ENCODE results near the gene FGF14.

DNA sequence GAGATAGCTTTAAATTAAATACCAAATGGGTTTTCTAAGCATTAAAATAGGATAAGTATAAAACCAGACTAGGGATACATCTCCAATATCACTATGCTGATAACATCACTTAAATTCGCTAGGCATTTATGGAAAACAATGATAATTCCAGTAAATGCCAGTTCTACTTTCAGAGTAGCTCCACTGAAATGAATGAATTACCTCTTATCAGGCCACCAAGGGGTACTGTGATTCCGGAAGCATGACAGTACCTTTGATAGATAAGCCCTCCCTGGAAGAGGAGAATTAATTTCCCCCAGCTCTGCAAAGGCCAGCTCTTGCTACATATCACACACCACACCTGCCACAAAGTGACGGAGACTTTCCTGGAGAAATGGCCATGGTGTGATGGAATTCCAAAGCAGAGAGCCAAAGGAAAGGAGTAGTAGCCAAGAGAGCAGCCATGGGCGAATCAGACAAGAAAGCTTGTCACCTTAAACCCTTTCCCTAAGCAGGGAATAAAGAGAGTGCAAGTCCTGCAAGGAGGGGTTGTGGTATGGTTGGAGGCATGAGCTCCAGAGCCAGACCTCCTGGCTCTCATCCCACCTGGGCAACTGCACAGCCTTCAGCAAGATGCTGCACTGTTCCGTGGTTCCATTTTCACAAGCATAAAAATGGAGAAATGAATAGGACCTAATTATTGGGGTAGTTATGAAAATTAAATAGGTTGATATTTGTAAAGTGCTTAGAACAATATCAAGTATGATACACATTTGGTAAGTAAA lies 423.1 kb downstream of the FGF14 start:
- TF ChIP-seq CTCF (IDR thresholded peaks at IDR 0.05): no peak
- no peak for TF ChIP-seq POLR2A (IDR thresholded peaks at IDR 0.05)

Measured in lower leg skin (tissue), 3 donors.